ENCODE data around the gene SMAD7. TPM values are rescaled to one million over a fixed set of nuclear protein-coding genes. Genes with fewer than 3 reads are reported as not detected.

The SMAD7 gene
- total RNA-seq, 2 experiments from 2014 or later, result 17.4 to 18.1 TPM

- no peaks in the 10 kb centered on the region for H3K36me3 Mint-ChIP-seq (ENCODE audit: low read depth)
- TF ChIP-seq, protein P1, sequence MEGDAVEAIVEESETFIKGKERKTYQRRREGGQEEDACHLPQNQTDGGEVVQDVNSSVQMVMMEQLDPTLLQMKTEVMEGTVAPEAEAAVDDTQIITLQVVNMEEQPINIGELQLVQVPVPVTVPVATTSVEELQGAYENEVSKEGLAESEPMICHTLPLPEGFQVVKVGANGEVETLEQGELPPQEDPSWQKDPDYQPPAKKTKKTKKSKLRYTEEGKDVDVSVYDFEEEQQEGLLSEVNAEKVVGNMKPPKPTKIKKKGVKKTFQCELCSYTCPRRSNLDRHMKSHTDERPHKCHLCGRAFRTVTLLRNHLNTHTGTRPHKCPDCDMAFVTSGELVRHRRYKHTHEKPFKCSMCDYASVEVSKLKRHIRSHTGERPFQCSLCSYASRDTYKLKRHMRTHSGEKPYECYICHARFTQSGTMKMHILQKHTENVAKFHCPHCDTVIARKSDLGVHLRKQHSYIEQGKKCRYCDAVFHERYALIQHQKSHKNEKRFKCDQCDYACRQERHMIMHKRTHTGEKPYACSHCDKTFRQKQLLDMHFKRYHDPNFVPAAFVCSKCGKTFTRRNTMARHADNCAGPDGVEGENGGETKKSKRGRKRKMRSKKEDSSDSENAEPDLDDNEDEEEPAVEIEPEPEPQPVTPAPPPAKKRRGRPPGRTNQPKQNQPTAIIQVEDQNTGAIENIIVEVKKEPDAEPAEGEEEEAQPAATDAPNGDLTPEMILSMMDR (IDR thresholded peaks at IDR 0.05), result no peak
- no peak overlapping the region for H3K27ac Mint-ChIP-seq
- ChIA-PET CTCF (interaction anchor here (0.5 kb wide), 1 partner anchor 172 kb away, joined by 3 read pairs; no protein-coding TSS in a partner anchor), POLR2A (no interaction called here)
- H3K9me3 Mint-ChIP-seq, result no peaks in the 10 kb centered on the region
- DNase-seq, result no peak
- H3K27me3 Mint-ChIP-seq, result no peaks in the 10 kb centered on the region
- H3K4me1 Mint-ChIP-seq (ENCODE audit: low read depth), result peaks cover 13% of the 10 kb centered on the region
- ATAC-seq, result no peak
- no peak overlapping the region for H3K4me3 Mint-ChIP-seq
- intact Hi-C loops (cut with micrococcal nuclease), result no loop called here
Measured at GRCh38 chr18:48957136-48957535, 6.4 kb upstream of the SMAD7 start.

- ATAC-seq (no peak), DNase-seq (no peak)
- H3K4me3 Mint-ChIP-seq, result no peak overlapping the region
- peaks cover 13% of the 10 kb centered on the region for H3K4me1 Mint-ChIP-seq (ENCODE audit: low read depth)
- intact Hi-C loops (cut with micrococcal nuclease), result no loop called here
- no peaks in the 10 kb centered on the region for H3K9me3 Mint-ChIP-seq
- no peak overlapping the region for H3K27ac Mint-ChIP-seq
- TF ChIP-seq, protein P1 (IDR thresholded peaks at IDR 0.05), result no peak
- H3K36me3 Mint-ChIP-seq (ENCODE audit: low read depth), result no peaks in the 10 kb centered on the region
- H3K27me3 Mint-ChIP-seq, result no peaks in the 10 kb centered on the region
- CTCF ChIA-PET, result interaction anchor here (0.5 kb wide), 1 partner anchor 171 kb away, joined by 3 read pairs; no protein-coding TSS in a partner anchor
- POLR2A ChIA-PET, result no interaction called here
Measured at GRCh38 chr18:48956356-48956755, 5.6 kb upstream of the SMAD7 start.

DNA sequence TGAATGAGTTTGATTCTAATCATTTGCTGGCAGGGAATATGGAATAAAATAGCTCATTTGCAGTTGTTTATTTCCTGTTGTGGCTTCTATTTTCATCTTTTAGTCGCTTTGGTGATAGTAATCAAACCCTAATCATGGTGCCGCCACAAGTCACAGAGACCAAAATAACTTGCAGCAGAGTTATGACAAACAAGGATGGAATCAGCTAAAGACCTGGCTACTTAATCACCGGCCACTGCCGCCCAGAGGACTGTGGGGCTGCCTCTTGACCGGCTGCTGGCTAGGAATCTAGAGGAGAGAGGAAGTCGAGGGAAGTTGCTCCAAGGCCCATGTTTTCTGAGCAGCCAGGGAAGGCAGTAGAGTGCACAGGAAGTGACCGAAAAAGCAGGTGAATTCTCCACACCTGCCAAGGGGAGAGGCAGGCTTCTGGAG, 5.1 kb upstream of the SMAD7 start:
- H3K27me3 Mint-ChIP-seq, result no peaks in the 10 kb centered on the region
- H3K27ac Mint-ChIP-seq, result peak overlapping the region; percentile 5
- H3K36me3 Mint-ChIP-seq (ENCODE audit: low read depth), result no peaks in the 10 kb centered on the region
- no peak overlapping the region for H3K4me3 Mint-ChIP-seq
- DNase-seq (no peak), ATAC-seq (no peak)
- intact Hi-C loops (cut with micrococcal nuclease), result no loop called here
- no peaks in the 10 kb centered on the region for H3K9me3 Mint-ChIP-seq
- TF ChIP-seq, protein P1 (IDR thresholded peaks at IDR 0.05), result no peak
- CTCF ChIA-PET, result interaction anchor here (0.9 kb wide), 1 partner anchor 35 kb away, joined by 3 read pairs; no protein-coding TSS in a partner anchor
- peaks cover 13% of the 10 kb centered on the region for H3K4me1 Mint-ChIP-seq (ENCODE audit: low read depth)
- POLR2A ChIA-PET, result interaction anchor here (1.1 kb wide), 1 partner anchor 31 kb away, joined by 3 read pairs; no protein-coding TSS in a partner anchor

- no peaks in the 10 kb centered on the region for H3K36me3 Mint-ChIP-seq (ENCODE audit: low read depth)
- H3K4me3 Mint-ChIP-seq, result no peak overlapping the region
- ATAC-seq (no peak), DNase-seq (no peak)
- POLR2A ChIA-PET, result interaction anchor here (0.9 to 1.1 kb wide), 2 partner anchors 30 kb away, joined by 3 read pairs; no protein-coding TSS in a partner anchor
- H3K27ac Mint-ChIP-seq, result no peak overlapping the region
- TF ChIP-seq, protein P1 (IDR thresholded peaks at IDR 0.05), result no peak
- intact Hi-C loops (cut with micrococcal nuclease), result no loop called here
- CTCF ChIA-PET, result interaction anchor here (0.9 to 1.1 kb wide), 2 partner anchors 28 to 34 kb away, joined by 3 read pairs; no protein-coding TSS in a partner anchor
- H3K27me3 Mint-ChIP-seq, result no peaks in the 10 kb centered on the region
- H3K9me3 Mint-ChIP-seq, result no peaks in the 10 kb centered on the region
- peaks cover 13% of the 10 kb centered on the region for H3K4me1 Mint-ChIP-seq (ENCODE audit: low read depth)
Measured at GRCh38 chr18:48954886-48955819, 4.4 kb upstream of the SMAD7 start.

All from activated CD8-positive, alpha-beta T cell treated with anti-CD3 and anti-CD28 coated beads for 36 hours (primary cell).